Omental fat pad (tissue), 4 donors: ENCODE data around the gene PSMD4. TPM values are rescaled to one million over a fixed set of nuclear protein-coding genes. Genes with fewer than 3 reads are reported as not detected.

Experiments
- ATAC-seq: fragments of 150-250 bp; one replicate; pipeline ENCODE4 v1.9.1; 2016; ENCODE audit warnings: mild to moderate bottlenecking, moderate library complexity; ENCODE audit not compliant: low FRiP score
- DNase-seq: peaks from one replicate; pipeline ENCODE4 v3.0.0-alpha.2; 2019; ENCODE audit warnings: low spot score
- total RNA-seq, 4 donors: library from RNA; depleted of rRNA; stranded (reverse); fragments of >200 nt; gene quantifications; one replicate each; pipeline ENCODE4 v1.1.0, GENCODE V29; 2016
- TF ChIP-seq, protein P1 (sequence below), 3 donors: fragments of 450-650 bp; IDR thresholded peaks; one replicate each; pipeline ENCODE4 v1.5.1; 2016 to 2017; ENCODE audit warnings: antibody characterized with exemption in 3 of 3, mild to moderate bottlenecking in 3 of 3, moderate library complexity in 2 of 3

The PSMD4 gene
- total RNA-seq, 4 donors from 2014 or later: 96.4 to 148 (median 131) TPM

- TF ChIP-seq, protein P1, sequence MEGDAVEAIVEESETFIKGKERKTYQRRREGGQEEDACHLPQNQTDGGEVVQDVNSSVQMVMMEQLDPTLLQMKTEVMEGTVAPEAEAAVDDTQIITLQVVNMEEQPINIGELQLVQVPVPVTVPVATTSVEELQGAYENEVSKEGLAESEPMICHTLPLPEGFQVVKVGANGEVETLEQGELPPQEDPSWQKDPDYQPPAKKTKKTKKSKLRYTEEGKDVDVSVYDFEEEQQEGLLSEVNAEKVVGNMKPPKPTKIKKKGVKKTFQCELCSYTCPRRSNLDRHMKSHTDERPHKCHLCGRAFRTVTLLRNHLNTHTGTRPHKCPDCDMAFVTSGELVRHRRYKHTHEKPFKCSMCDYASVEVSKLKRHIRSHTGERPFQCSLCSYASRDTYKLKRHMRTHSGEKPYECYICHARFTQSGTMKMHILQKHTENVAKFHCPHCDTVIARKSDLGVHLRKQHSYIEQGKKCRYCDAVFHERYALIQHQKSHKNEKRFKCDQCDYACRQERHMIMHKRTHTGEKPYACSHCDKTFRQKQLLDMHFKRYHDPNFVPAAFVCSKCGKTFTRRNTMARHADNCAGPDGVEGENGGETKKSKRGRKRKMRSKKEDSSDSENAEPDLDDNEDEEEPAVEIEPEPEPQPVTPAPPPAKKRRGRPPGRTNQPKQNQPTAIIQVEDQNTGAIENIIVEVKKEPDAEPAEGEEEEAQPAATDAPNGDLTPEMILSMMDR (IDR thresholded peaks at IDR 0.05): no peak
- DNase-seq: no peak
- no peak for ATAC-seq
Measured at GRCh38 chr1:151289080-151289935, 34.8 kb downstream of the PSMD4 start.

- DNase-seq (no peak), ATAC-seq (no peak)
- TF ChIP-seq, protein P1 (IDR thresholded peaks at IDR 0.05): no peak
Measured at GRCh38 chr1:151289991-151290708, 35.6 kb downstream of the PSMD4 start.

DNA sequence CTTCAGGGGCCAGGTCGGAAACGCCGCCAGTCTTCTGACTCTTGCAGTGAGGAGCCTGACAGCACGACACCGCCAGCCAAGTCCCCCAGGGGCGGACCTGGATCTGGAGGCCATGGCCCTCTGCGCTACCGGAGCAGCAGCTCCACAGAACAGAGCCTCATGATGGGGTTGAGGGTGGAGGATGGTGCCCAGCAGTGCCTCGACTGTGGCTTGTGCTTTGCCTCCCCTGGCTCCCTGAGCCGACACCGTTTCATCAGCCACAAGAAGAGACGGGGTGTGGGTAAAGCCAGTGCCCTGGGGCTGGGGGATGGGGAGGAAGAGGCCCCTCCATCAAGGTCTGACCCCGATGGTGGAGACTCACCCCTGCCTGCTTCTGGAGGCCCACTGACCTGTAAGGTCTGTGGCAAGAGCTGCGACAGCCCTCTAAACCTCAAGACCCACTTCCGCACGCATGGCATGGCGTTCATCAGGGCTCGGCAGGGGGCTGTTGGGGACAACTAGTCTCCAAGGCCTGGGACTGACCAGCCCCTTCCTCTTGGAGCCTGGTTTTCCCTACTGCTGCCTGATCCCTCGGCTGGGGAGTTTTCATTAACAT is 36.3 kb downstream of the PSMD4 start:
- DNase-seq: no peak
- no peak for ATAC-seq
- TF ChIP-seq, protein P1 (IDR thresholded peaks at IDR 0.05): no peak

GRCh38 chr1:151292207-151293030 is 37.9 kb downstream of the PSMD4 start:
- ATAC-seq (no peak), DNase-seq (no peak)
- TF ChIP-seq, protein P1 (IDR thresholded peaks at IDR 0.05): no peak

DNA sequence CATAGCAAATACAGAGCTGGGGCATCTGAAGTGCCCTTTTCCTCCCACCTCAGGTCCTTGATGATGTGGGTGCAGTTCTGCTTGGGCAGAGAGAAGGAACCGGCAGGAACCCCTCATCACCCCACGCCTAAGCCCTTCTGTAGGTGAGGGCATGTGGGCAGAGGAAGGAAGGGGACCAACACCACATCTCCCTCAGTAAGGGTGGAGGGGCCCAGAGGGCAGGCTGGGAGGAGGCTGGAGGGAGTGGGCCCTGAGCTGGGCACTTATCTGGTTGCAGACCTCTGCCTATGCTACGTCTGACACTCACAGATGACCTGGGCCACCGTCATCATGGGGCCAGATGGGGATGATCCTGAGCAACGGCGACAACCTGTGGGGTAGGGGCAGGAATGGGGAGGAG is 38.6 kb downstream of the PSMD4 start:
- DNase-seq (no peak), ATAC-seq (no peak)
- TF ChIP-seq, protein P1 (IDR thresholded peaks at IDR 0.05): no peak

GRCh38 chr1:151294742-151295462 is 40.4 kb downstream of the PSMD4 start:
- no peak for ATAC-seq
- no peak for DNase-seq
- TF ChIP-seq, protein P1 (IDR thresholded peaks at IDR 0.05): no peak
